ENCODE measurements around the gene RFC3.

- TF ChIP-seq REST (IDR thresholded peaks at IDR 0.05; ENCODE audit: insufficient read depth in 1 of 2, low read depth in 2 of 2, low read length in 2 of 2), result no peak
- no peak for TF ChIP-seq POLR2AphosphoS5 (IDR thresholded peaks at IDR 0.05; ENCODE audit: low read depth, low read length)
- TF ChIP-seq FOXP2 (optimal IDR thresholded peaks at IDR 0.05; ENCODE audit: borderline replicate concordance, extremely low read depth, extremely low read length, insufficient read depth), result no peak
These were observed 28.5 kb downstream of the RFC3 start for GRCh38 chr13:33846303-33847062.
